Adipose tissue (tissue), 3 donors: ENCODE data around the gene KDM4B. TPM values are rescaled to one million over a fixed set of nuclear protein-coding genes. Genes with fewer than 3 reads are reported as not detected.

ENCODE experiments used
- H3K27ac ChIP-seq: one replicate; pipeline ENCODE4 v1.5.1; 2013; ENCODE audit warnings: low read depth, low read length
- WGBS, 3 donors: extraction: QIAGEN DNeasy Blood & Tissue Kit; methylation state at CpG; one replicate each; pipeline ENCODE4 v1.1.7; 2013; 5-methylcytosine and 5-hydroxymethylcytosine counted together
- polyA plus RNA-seq, 3 donors: library from polyadenylated mRNA; stranded (reverse); fragments of 200-250 nt; gene quantifications; one replicate each; pipeline ENCODE4 v1.2.3, GENCODE V29; 2013
- donor health status: healthy with polysubstance abuse.
- donor health status: Bipolar disorder and iron deficiency.
- donor health status: healthy.

KDM4B gene
- polyA plus RNA-seq, 3 donors, result 8.6 to 17.5 (median 16.1) TPM

DNA sequence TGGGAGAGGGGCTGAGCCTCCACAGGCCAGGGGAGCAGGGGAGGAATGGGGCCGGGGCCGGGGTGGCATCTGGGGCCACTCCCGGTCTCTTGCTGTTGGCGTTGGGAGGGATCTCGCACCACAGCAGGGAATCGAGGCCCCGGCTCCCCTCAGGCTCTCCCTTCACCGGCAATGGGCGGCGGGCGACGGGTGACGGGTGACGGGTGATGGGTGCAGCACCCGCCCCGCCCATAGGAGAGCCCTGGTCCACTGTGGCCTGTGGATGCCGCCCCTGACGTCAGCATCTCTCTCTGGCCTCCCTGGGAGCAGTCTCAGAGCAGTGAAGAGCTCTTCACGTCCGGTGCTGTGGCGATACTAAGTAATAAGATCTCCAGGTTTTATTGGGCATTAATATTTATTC is 133.6 kb downstream of the KDM4B start:
- no peak overlapping the region for H3K27ac ChIP-seq
- 88 to 95% (median 95%) methylated on average over 18 to 21 of the region's 21 CpGs for WGBS, 3 donors

DNA sequence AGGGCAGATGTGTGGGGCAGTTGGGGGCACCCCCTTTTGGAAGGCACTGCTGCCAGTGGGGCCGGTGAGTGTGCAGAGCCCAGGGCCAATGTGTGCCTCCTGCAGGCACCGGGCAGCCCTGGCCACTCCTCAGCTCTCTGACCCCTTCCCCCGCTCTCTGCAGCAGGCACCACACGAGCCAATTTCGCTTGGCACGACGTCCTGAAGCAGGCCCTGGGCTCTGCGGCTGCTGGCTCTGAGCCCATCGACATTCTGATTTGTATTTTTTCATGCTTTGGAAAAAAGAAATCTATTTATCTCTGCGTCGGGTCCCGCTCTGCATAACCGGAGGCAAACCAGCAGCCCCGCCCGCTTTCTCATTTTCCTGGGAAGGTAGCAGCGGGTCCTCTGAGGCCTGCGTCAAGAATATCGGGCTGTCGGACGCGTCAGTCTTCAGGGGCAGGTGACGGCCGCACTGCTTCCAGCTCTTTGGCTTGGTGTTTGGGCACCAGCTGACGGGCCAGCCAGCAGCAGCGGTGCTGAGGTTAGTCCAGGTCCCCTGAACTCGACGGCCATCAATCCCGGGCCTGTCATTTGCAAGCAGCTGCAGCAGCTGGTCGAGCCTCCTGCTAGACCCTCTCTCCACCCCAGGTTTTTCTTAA is 134.3 kb downstream of the KDM4B start:
- no peak overlapping the region for H3K27ac ChIP-seq
- 13 to 63% (median 60%) methylated on average over 29 of the region's 29 CpGs for WGBS, 3 donors

DNA sequence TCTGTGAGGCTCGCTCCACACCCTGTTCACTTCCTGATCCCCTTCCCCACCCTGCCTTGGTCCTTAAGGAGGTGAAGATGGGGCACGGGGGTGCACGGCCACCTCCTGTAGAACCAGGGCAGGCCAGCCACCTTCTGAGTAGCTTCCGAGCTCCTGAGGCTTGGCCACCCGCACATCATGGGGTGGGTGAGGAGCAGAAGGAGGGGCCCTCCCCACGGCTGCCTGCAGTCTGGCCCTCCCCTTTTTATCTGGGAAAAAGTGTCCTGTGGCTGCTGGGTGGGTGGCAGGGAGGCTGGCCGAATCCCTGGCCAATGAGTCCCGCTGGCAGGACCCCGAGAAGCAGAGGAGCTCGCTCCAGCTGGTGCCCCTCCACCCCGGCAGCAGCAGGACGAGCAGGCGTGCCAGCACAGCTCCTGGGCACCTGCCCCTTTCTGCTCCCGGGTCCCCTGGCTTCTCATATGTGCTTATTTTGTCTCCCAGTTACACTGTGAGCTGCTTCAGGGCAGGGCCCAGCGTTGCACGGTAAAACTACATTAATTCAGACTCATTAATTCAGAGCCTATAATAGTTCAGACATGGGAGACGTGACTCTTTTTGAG is 135.0 kb downstream of the KDM4B start:
- H3K27ac ChIP-seq, result no peak overlapping the region
- 42 to 92% (median 88%) methylated on average over 14 to 17 of the region's 17 CpGs for WGBS, 3 donors

DNA sequence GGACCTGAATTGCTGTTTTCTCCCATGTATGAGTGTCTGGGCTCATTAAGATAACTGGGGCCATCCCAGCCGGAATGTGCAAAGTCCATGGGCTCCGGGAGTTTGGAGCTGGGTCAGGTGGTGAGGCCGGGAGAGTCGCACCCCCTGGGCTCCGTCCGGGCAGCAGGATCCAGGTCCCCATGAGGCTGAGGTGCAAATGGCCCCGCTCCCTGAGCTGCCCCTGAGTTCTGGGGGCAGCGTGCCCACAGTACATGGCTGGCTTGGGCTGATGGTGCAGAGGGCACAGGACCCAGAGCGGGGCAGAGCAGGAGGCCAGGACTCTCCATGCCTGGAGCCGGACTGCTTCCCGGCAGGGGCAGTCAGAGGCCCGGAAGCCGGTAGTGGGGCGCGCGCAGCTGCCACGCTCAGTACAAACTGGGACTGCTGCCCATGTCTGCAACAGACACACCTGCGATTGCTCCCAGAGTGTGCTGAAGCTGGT is 136.0 kb downstream of the KDM4B start:
- 48 to 98% (median 96%) methylated on average over 18 of the region's 18 CpGs for WGBS, 3 donors
- no peak overlapping the region for H3K27ac ChIP-seq

DNA sequence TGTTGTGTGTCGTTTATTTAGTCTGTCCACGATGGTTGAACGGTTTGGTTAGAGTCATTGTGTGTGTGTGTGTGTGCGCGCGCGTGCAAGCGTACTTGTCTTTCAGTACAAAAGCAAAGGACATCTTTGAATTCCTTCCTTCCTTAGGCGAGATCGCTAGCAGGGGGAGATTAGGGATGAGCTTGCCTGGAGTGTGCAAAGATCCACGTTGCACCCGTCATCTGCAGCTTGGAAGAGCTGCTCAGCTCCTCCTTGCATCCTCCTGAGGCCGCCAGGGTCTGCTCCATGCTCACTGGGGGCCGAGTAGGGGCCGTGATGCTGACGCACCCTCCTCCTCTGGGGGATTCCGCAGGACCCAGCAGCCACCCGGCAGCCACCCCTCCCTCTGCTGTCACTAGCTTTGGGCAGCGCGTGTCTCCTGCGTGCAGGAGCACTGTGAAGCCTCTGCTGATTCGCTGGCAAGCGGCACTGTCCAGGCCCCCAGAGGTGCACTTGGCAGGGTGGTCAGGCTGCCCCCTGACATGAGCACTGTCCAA is 137.3 kb downstream of the KDM4B start:
- H3K27ac ChIP-seq, result no peak overlapping the region
- 92 to 94% (median 92%) methylated on average over 23 of the region's 23 CpGs for WGBS, 3 donors

DNA sequence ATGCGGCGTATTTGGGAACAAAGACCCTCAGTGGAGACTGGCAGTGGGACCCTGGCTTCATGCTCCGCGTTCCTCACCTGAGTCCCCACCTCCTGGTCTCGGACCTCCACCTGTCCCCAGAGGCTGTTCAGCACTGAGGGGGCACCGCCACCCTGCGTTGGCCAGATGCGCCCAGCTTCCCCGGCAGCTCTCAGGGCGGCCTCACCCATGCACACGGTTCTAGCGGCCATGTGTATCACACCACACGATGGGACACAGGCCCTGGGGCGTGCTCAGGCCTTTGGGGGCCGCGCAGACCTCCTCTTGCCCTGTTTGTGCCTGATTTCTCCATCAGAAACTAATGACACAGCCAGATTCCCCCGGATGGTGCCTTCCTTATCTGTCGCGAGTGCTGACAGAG is 138.1 kb downstream of the KDM4B start:
- WGBS, 3 donors, result 94 to 95% (median 94%) methylated on average over 19 of the region's 19 CpGs
- no peak overlapping the region for H3K27ac ChIP-seq

DNA sequence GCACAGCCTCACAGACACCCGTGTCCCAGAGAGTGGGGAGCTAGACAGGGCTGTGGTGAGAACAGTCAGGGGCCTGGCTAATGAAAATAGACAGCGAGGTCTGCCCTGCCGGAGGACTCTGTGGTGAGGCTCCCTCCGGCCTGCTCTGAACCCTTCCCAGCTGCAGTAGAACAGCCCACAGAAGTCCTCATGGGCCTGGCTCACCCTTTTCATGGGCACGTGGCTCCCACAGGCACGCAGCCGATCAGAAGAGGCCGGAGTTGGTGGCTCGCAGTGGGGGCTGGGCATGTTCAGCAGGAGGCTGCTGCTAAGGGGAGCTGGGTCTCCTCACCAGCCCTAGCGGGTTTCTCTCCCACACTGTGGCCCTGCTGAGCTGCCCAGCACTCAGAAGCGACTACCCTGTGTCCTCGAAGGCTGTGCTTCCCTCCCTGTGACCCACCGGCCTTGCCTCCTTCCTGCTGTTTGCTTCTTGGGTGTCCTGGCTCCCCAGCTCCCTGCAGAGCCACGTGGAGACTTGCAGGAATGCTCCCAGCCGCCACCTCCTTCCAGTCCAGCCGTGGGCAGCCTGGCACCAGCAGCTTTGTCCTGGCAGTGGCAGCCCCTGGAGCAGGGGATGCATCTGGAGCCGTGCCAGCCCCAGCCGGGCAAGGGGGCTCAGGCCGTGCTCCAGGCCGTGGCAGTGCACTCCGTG is 138.7 kb downstream of the KDM4B start:
- no peak overlapping the region for H3K27ac ChIP-seq
- WGBS, 3 donors, result 75 to 90% (median 88%) methylated on average over 20 to 21 of the region's 21 CpGs

DNA sequence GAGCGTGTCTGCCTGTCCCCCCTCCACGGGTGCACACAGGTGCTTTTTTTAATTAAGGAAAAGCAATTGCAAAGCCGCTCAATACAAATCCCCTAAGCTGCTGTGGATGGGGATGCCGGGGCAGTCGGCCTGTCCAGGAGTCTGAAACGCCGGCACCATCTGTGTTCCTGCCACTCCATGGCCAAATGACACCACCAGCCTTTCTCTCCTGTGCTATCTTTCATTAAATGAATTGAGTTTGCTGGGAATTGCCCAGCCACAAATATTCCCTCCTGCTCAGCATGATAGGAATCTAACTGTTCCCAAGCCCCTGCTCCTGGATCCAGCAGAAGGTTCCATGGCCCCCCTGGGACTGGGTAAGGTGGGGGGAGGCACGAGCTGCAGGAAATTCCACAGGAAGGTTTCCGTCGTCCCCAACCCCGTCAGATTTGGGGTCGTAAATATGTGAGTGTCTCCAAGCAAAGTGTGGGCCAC is 139.2 kb downstream of the KDM4B start:
- H3K27ac ChIP-seq, result no peak overlapping the region
- WGBS, 3 donors, result 87 to 95% (median 92%) methylated on average over 12 of the region's 12 CpGs

DNA sequence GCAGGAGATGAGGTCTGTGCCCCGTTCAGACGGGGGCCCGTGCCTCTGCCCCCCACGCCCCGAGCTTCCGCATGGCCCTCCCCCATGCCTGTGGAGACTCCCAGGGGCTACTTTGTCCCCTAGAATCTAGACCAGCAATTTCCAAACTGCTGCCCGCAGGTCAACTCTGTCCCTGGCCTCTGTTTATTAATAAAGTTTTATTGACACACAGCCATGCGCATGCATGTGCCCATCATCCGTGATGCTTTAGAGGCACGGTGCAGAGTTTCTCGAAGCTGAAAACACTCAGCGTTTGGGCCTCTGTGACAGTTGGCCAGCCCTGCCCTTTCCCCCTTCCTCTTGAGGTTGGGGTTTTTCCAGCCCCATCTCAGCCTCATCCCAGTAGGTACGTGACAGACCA is 140.0 kb downstream of the KDM4B start:
- WGBS, 3 donors, result 94 to 98% (median 95%) methylated on average over 13 of the region's 13 CpGs
- H3K27ac ChIP-seq, result no peak overlapping the region

DNA sequence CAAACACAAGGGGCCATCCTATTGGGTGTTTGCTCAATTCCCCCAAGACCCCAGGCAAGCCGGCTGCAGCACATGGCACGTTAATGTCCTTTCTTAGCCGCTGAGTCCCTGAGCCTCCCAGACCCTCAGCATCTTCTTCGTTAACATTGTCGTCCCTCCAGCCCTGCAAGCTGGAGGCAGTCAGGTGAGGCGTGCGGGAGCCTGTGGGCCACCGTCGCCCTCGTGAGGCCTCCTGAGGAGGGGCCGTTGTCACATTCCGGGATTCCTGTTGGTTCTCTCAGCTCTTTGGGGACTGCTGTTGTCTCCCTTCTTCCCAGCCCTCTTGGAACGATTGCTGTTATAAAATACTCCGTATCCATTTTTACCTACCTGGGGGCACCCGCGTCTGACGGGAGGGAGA is 140.6 kb downstream of the KDM4B start:
- WGBS, 3 donors, result 94 to 96% (median 95%) methylated on average over 17 of the region's 17 CpGs
- no peak overlapping the region for H3K27ac ChIP-seq

DNA sequence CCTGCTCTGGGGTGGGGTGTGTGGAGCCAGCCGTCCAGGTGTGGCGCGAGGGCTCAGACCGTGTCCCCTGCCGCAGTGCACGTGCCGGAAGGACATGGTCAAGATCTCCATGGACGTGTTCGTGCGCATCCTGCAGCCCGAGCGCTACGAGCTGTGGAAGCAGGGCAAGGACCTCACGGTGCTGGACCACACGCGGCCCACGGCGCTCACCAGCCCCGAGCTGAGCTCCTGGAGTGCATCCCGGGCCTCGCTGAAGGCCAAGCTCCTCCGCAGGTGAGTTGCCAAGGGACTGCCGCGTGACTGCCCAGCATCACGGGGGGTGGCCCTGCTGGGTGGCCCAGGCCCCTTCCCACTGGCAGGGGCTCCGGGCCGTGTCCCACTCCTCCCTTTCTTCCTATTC is 141.6 kb downstream of the KDM4B start:
- WGBS, 3 donors, result 91 to 95% (median 95%) methylated on average over 27 of the region's 27 CpGs

DNA sequence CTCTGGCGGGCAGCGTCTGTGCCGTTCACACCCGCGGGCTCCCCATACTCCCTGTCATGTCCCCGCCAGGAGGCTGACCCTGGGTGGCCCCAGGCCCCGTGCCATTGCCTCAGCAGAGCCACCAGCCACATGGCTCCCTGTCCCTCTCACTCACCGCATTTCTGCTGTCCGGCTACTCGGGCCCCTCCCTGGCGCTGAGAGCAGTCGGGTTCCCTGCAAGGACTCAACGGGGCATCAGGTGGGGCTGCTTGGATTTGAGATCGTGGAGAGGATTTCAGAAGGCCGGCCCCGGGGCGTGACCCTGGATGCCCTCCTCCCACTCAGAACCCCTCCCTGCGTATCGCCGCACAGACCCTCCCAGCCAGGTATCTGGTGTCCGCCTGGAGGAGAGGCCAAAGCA is 142.1 kb downstream of the KDM4B start:
- no peak overlapping the region for H3K27ac ChIP-seq
- 93 to 95% (median 95%) methylated on average over 20 to 21 of the region's 21 CpGs for WGBS, 3 donors

More for the DNA sequence above, 141.6 kb downstream of the KDM4B start:
- H3K27ac ChIP-seq, result no peak overlapping the region

DNA sequence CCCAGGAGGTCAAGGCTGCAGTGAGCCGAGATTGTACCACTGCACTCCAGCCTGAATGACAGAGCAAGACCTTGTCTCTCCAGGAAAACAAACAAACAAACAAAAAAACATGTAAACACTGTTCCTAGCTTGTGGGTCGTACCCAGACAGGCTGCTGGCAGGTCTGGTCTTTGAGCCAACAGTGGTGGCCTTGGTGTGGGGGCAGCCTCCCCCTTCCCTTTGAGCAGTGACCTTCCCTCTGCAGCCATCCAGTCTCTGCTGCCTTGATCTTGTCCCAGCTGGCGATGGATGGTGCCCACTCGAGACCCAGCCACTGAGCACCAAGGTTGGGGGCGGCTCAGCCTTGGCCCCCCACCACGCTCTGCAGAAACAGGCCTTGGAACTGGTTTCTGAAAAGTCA is 143.3 kb downstream of the KDM4B start:
- 52 to 95% (median 92%) methylated on average over 6 of the region's 6 CpGs for WGBS, 3 donors
- no peak overlapping the region for H3K27ac ChIP-seq

DNA sequence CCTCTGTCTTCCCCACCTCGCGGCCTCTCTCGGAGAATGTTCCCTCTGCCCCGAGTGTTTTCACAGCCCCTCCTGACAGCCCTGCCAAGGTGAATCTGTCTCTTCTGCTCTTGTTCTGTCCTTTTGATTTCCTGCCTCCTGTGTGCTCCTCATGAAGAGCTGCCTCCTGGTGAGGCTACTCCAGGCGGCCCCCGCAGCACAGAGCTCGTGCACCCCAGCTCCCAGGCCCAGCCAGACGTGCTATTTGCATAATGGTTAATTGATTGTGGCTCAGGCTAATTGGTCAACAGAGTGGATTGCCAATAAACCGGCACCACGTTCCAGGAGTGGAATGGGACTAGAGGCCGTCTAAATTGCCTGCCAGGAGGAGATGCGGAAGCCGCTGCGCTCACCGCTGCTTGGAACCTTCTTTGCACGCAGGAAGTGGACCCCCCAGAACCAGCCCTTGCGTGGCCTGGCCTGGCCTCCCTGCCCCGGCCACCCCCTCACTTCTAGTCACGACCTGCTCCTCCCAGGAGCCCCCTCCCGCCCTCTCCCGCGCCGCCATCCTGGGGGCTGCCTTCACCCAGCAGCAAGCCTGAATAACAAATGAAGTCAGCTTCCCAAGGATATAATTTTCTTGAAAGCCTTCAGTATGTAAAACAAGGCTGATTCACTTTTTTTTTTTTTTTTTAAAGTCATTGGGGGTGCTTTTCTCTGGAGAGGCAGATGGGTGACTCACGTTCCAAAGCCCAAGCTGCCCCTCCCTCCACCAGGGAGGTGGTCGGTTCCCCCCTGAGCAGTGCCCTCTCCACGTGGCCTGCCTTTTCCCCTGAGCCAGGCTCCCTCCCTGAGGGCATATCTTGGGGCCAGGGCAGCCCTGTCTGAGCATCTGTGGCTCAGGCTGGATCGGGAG is 144.0 kb downstream of the KDM4B start:
- H3K27ac ChIP-seq, result no peak overlapping the region
- WGBS, 3 donors, result 80 to 88% (median 86%) methylated on average over 27 of the region's 27 CpGs

DNA sequence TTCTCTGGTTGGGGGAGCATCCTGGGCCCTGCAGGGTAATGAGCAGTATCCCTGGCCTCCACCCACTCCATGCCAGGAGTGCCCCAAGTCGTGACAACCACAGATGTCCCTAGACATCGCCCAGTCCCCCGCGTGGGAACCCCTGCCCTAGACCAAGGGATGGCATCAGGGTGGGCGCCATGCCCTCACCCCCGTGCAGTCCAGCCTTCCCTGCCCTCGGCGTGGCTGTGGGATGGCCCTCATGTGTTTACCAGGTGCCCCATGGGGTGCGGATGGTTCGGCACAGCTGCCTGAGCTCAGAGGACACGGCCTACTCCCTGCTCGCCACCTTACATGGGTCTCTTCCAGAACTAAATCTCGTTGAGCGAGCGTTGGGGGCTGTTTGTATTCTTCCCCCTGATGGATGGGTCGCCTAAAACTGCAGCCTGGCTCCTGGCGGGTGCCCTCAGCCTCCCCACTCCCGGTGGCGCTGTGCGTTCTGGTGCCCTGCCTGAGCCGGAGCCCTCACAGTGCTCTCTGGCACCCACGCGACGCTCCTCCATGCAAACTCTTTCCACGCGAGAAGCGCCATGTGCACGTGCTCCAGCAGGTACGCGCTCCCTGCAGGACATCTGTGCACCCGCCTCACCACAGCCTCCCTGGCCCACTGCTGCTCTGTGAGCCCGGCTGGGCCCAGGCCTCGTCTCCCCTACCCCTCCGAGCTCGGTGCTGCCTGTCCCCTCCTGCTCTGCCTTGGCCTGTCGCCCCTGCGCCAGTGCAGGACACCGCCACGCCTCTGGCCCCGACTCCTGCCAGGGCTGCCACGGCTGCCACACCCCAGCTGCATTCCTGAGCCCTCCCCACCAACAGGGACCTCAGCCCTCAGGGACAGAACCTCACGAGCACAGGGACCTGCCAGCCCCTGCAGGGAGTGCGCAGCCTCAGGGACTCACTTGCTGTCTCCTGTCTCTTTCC is 145.0 kb downstream of the KDM4B start:
- WGBS, 3 donors, result 75 to 94% (median 91%) methylated on average over 42 to 43 of the region's 43 CpGs
- no peak overlapping the region for H3K27ac ChIP-seq

DNA sequence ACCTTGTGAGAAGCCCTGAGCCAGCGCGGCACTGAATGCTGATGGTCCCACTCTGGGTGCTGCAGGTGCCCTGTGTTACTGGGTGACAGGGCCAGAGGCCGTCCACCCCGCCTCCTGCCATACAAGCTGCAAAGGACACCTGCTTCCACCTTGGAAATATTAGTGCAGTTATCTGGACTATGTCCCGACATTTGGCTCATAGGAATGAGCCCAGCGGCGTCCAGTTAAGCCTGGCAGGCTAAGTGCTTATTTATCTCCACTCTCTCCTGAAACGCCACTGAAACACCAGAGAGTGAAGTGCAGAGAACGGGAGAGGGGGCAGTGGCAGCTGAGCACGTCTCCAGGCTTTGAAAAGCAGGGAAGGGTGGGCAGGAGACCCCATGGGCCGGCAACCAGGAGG is 145.8 kb downstream of the KDM4B start:
- no peak overlapping the region for H3K27ac ChIP-seq
- 36 to 92% (median 89%) methylated on average over 11 of the region's 11 CpGs for WGBS, 3 donors

DNA sequence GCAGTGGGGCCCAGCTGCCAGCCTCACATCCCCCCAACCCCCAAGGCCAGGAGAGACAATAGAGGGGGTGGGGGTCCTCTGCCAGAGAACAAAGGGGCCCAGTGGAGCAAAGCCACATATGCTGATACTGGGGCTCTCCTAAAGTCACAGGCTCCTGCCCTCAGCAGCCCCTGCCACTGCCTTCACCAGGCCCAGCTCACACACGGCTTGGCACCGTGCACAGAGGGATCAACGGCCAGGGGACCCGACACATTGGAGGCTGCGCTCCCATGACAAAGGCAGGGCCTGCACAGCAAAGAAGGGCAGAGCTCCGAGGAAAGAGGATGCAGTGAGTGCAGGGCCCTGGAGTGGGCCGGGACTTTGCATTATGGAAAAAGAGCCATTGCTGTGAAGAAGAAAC is 146.4 kb downstream of the KDM4B start:
- no peak overlapping the region for H3K27ac ChIP-seq
- whole genome bisulfite sequencing, 3 donors, result 81 to 96% (median 94%) methylated on average over 7 of the region's 7 CpGs
